SHP77 treated with DMSO at 0.1 percent for 48 hours (cell line): ENCODE results near the gene ABCC3.

Experiments
- DNase-seq: peaks from one replicate; lab custom pipeline; 2025; lab: John Stamatoyannopoulos, UW

ABCC3 gene

GRCh38 chr17:50642722-50643656, 8.3 kb downstream of the ABCC3 start:
- no peak for DNase-seq

DNA sequence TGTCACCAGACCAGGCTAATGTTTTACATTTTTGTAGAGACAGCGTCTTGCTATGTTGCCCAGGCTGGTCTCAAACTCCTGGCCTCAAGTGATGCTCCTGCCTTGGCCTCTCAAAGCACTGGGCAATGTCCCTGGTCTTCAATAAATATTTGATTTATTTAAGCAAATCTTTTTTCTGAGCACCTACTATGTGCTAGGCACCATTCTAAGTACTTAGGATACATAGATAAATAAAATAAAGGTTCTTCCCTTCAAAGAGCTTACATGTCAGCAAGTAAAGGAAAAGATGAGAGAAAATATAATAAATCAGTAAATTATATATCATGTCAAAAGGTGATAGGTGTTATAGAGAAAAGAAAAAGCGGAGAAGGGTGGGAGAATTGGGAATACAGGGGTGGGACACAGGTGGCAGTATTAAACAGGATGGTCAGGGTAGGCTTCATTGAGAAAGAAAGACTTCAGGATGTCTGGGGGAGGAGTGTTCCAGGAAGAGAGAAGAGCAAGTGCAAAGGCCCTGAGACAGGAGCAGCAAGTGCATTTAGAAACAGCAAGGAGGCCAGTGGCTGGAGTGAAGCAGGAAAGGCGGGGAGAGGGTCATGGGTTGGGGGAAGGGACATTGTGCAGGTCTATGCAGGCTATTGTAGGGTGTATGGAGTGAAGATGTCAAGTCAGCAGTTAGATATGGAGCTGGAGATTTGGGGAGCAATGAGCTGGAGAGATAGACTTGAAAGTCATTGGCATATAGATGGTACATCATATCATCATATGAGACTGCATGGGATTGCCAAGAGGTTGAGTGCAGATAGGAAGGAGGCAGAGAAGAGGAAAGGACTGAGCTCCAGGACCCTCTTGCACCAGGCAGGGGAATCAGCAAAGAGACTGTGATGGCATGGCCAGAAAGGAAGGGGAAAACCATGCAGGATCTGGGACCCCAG, 11.3 kb downstream of the ABCC3 start:
- DNase-seq, result no peak

- no peak for DNase-seq
These were observed 12.5 kb downstream of the ABCC3 start for GRCh38 chr17:50647187-50647586.

DNA sequence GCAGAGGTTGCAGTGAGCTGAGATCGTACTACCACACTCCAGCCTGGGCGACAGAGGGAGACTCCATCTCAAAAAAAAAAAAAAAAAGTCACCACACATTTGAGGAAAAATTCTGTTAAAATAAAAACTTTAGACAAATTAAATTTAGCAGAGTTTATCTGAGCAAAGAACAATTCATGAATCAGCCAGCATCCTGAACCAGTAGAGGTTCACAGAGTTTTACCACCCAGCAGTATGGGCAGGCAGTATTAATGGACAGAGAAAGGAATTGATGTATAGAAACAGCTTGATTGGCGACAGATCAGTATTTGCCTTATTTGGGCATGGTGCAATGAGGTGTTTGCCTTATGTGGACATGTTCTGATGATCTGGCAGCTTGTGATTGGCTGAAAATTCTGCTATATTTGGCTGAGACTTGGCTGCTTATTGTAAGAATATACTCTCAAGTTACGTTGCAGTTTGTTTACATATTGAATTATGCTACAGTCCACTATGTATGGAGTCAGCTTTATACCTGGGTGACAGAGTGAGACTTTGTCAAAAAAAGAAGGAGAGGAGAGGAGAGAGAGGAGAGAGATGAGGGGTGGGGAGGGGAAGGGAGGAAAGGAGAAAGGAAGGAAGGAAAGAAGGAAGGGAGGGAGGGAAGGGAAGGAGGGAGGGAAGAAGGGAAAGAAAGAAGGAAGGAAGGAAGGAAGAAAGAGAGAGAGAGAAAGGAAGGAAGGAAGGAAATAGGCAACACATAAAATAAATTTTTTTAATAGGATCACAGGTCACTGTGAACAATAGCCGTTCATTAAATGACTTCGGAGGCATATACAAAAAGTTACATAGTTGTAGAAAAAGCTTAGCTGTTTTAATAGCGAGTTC, 14.6 kb downstream of the ABCC3 start:
- DNase-seq, result no peak

GRCh38 chr17:50651661-50652060, 17.0 kb downstream of the ABCC3 start:
- DNase-seq, result no peak

DNA sequence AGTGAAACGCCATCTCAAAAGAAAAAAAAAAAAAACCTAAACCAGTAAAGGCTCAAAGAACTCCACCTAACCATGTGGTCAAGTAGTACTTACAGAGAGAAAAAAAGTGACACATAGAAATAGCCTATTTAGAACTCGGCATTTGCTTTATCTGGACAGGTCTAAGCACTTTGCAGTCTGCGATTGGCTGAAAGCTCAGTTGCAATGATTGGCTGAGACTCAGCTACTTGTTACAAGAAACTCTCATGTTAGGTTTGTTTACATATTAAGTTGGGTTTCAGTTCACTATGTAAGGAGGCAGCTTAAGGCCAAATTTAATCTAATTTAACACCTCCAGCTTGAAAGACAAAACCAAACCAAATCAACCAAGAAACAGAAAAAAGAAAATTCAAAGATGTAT, 19.1 kb downstream of the ABCC3 start:
- DNase-seq, result no peak

DNA sequence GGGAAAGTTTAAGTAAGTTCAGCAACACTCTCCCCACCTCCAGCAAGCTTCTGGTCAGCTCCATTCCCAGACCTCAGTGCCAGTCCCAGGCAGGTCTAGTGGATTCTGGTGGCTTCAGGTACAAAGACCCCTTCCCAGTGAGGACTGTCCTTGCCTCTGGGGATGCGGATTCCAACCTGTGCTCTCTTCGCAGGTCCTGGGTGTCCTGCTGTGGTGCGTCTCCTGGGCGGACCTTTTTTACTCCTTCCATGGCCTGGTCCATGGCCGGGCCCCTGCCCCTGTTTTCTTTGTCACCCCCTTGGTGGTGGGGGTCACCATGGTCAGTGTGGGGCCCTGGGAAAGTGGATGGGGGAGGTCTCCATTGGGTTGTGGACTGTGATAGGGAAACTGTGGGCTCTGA, 21.8 kb downstream of the ABCC3 start:
- no peak for DNase-seq

GRCh38 chr17:50657054-50657453, 22.4 kb downstream of the ABCC3 start:
- no peak for DNase-seq

- DNase-seq, result no peak
These were observed 22.9 kb downstream of the ABCC3 start for GRCh38 chr17:50657627-50658026.

DNA sequence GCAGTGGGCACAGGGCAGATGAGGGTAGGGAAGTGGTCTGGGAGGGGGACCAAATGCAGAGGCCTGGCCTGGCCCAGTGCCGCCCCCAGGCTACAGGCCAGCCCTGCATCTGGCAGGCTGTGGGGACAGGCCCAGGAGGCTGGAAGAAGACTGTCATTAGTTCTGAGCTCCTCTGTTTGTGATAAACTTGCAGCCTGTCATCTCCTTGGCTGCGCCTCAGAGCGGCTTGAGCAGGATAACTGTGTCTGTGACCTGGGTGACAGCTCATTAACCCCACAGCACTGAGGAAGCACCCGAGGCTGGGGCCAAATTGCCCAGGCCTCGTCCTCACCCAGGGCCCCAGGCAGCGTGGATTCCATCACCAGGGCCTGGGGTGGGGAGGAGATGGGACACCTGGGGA, 23.9 kb downstream of the ABCC3 start:
- DNase-seq, result no peak

GRCh38 chr17:50659179-50659578, 24.5 kb downstream of the ABCC3 start:
- no peak for DNase-seq

- DNase-seq, result peak; percentile 84
These were observed 25.6 kb downstream of the ABCC3 start for GRCh38 chr17:50660042-50660886.

DNA sequence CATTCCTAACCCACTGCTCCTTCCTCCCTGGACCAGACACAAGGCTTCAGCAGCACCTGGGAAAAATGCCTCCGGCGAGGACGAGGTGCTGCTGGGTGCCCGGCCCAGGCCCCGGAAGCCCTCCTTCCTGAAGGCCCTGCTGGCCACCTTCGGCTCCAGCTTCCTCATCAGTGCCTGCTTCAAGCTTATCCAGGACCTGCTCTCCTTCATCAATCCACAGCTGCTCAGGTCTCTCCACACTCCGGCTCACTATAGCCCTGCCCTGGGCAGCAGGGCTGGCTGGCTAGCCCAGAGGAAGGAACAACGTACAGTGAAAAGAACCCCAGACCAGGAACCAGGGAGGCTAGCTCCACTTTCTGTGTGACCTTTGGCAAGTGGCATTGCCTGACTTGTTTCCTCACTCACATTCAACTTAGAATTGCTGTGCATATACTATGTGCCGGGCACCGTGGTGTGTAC, 26.2 kb downstream of the ABCC3 start:
- DNase-seq, result peak; percentile 51

DNA sequence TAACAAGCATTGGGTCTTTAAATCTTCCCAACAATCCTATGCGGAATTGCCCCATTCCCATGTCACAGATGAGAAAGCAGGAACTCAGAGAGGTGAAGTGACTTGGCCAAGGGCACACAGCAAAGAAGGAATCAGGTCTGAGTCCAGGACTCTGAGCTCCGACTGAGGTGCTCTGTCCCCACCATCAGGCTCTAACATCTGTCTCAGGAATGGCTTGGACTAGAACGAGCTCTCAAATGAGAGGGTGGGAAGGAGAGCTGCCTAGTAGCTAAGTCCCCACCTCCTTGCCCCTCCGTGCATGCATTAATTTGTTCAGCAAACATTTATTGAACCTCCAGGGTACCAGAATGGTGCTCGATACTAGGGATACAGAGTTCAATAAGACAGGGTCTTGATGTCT, 26.7 kb downstream of the ABCC3 start:
- DNase-seq, result no peak

- peak; percentile 82 for DNase-seq
These were observed 27.2 kb downstream of the ABCC3 start for GRCh38 chr17:50661795-50662391.

DNA sequence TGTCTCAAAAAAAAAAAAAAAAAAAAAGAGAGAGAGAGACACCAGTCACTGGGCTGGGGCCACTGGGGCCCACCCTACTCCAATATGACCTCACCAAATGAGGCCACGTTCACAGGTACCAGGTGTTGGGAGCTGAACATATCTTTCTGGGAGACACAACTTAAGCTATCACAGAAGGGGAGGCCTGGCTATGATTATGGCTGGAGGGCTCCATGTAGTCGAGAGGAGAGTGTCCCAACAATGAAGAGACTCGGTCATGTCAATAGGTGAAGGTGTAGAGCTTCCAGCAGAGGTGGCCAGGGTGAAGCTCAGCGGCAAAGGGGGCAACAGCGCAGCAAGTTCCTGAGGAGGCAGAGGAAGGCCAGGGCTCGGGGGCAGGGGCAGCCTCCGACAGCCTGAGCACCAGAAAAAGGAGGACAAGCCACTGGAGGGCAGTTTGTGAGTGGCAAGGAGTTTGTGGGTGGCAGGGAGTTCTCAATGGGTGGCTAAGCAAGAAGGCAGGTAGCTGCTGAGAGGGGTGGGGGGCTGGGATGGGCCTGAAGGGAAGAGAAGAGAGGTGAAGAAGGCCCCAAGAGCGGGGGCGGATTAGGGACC, 28.0 kb downstream of the ABCC3 start:
- DNase-seq, result no peak

- DNase-seq, result no peak
These were observed 29.2 kb downstream of the ABCC3 start for GRCh38 chr17:50663812-50664374.

DNA sequence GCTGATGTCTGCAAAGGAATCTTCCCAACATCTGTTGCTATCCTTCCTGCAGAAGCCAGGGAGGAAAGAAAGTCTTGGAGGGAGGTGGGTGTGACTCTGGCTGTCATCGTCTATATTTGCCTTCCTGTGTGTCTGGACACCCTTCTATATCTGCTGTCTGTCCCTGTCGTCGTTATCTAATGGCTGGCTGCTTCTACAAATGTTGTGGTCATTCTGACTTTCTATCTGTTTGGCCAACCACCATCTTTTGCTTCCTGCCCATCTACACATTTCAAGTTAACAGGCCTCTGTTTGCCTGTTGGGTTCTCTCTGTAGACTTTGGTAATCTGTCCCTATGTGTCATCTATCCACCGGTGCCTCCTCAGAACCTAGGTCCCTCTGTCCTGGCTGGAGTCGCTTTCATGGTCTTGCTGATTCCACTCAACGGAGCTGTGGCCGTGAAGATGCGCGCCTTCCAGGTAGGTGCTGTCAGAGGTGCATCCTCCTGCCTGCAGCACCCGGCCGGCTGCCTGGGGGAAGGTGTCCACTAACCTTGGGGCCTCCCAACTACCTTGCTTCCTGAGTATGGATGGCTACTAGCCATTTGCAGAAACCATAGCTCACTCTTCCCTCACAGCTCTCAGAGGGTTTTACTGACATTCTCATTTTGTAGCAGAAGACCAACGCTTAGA, 30.2 kb downstream of the ABCC3 start:
- no peak for DNase-seq

GRCh38 chr17:50665838-50666237, 31.2 kb downstream of the ABCC3 start:
- DNase-seq, result no peak
